HepG2 (cell line): ENCODE results near the gene PHKG1. TPM values are rescaled to one million over a fixed set of nuclear protein-coding genes. Genes with fewer than 3 reads are reported as not detected.

Experiments used
- AHR ChIP-seq: IDR thresholded peaks from 2 replicates; pipeline ENCODE4 v1.6.1; 2018; ENCODE audit warnings: missing genetic modification reagents, missing compliant biosample characterization
- ARID5B ChIP-seq: IDR thresholded peaks from 2 replicates; pipeline ENCODE4 v1.4.0; 2020; ENCODE audit warnings: mild to moderate bottlenecking, missing genetic modification reagents
- ATAD3A ChIP-seq: sonication (generic); formaldehyde crosslinking; IDR thresholded peaks from 2 replicates; pipeline ENCODE4 v1.4.0; 2020; ENCODE audit warnings: missing genetic modification reagents
- ATF7-NPFF ChIP-seq: sonication (generic); formaldehyde crosslinking; IDR thresholded peaks from 2 replicates; pipeline ENCODE4 v1.8.1; 2023; ENCODE audit warnings: mild to moderate bottlenecking, low read depth, missing genetic modification reagents, moderate library complexity
- DBP ChIP-seq: sonication (generic); formaldehyde crosslinking; IDR thresholded peaks from 2 replicates; pipeline ENCODE4 v1.4.0; 2020; ENCODE audit warnings: missing genetic modification reagents; ENCODE audit errors: not compliant biosample characterization
- ETV6 ChIP-seq: sonication (generic); formaldehyde crosslinking; conservative IDR thresholded peaks from 2 replicates; pipeline ENCODE4 v1.4.0; 2020; ENCODE audit warnings: missing genetic modification reagents
- FOXC1 ChIP-seq: sonication (generic); formaldehyde crosslinking; IDR thresholded peaks from 2 replicates; pipeline ENCODE4 v1.8.0; 2022; ENCODE audit warnings: mild to moderate bottlenecking, missing genetic modification reagents, borderline replicate concordance
- HMG20A ChIP-seq: IDR thresholded peaks from 2 replicates; pipeline ENCODE4 v1.6.1; 2016; ENCODE audit warnings: borderline replicate concordance
- HNF4G ChIP-seq, 2 experiments: sonication (generic) in 1 of 2; formaldehyde crosslinking in 1 of 2; IDR thresholded peaks; 2 replicates each; pipeline versions ENCODE4 v1.4.0 to v1.6.1; 2011 to 2020; ENCODE audit warnings: borderline replicate concordance in 2 of 2, low read depth in 2 of 2, mild to moderate bottlenecking in 2 of 2, low read length in 1 of 2, missing genetic modification reagents in 1 of 2, moderate library complexity in 1 of 2
- KMT2B ChIP-seq: IDR thresholded peaks from 2 replicates; pipeline ENCODE4 v1.6.1; 2016; ENCODE audit warnings: missing genetic modification reagents, missing compliant biosample characterization
- NCOA2 ChIP-seq: sonication (generic); formaldehyde crosslinking; IDR thresholded peaks from 2 replicates; pipeline ENCODE4 v1.8.0; 2022; ENCODE audit warnings: inconsistent platforms
- NFE2L1 ChIP-seq: sonication (generic); formaldehyde crosslinking; IDR thresholded peaks from 2 replicates; pipeline ENCODE4 v1.4.0; 2020; ENCODE audit warnings: missing genetic modification reagents, mild to moderate bottlenecking, borderline replicate concordance
- ONECUT2 ChIP-seq: sonication (generic); formaldehyde crosslinking; IDR thresholded peaks from 2 replicates; pipeline ENCODE4 v1.4.0; 2020; ENCODE audit warnings: missing genetic modification reagents
- PAX8 ChIP-seq: sonication (generic); formaldehyde crosslinking; IDR thresholded peaks from 2 replicates; pipeline ENCODE4 v1.8.0; 2022; ENCODE audit warnings: mild to moderate bottlenecking, missing genetic modification reagents, borderline replicate concordance
- SPEN ChIP-seq: sonication (generic); formaldehyde crosslinking; IDR thresholded peaks from 2 replicates; pipeline ENCODE4 v1.5.1; 2020; ENCODE audit warnings: low read depth, mild to moderate bottlenecking, missing genetic modification reagents
- STAG1 ChIP-seq: sonication (generic); formaldehyde crosslinking; IDR thresholded peaks from 2 replicates; pipeline ENCODE4 v1.4.0; 2020; ENCODE audit warnings: missing genetic modification reagents
- TAF15 ChIP-seq: fragments of 200-400 bp; formaldehyde crosslinking; IDR thresholded peaks from one replicate; pipeline ENCODE4 v1.6.1; 2018; ENCODE audit warnings: mild to moderate bottlenecking, low read depth, low read length; ENCODE audit not compliant: poor library complexity, severe bottlenecking
- ZBTB14 ChIP-seq: sonication (generic); formaldehyde crosslinking; IDR thresholded peaks from 2 replicates; pipeline ENCODE4 v1.4.0; 2020; ENCODE audit warnings: missing genetic modification reagents
- ZNF256 ChIP-seq: sonication (generic); formaldehyde crosslinking; conservative IDR thresholded peaks from 2 replicates; pipeline ENCODE4 v1.4.0; 2020; ENCODE audit warnings: missing genetic modification reagents
- ZNF264 ChIP-seq: sonication (generic); formaldehyde crosslinking; IDR thresholded peaks from 2 replicates; pipeline ENCODE4 v1.4.0; 2020; ENCODE audit warnings: missing genetic modification reagents
- ZNF274 ChIP-seq: sonication (generic); formaldehyde crosslinking; IDR thresholded peaks from 2 replicates; pipeline ENCODE4 v1.5.1; 2020; ENCODE audit warnings: mild to moderate bottlenecking, missing genetic modification reagents
- ZNF562 ChIP-seq: sonication (generic); formaldehyde crosslinking; IDR thresholded peaks from 2 replicates; pipeline ENCODE4 v1.8.0; 2022; ENCODE audit warnings: missing genetic modification reagents, borderline replicate concordance
- ZNF598 ChIP-seq: sonication (generic); formaldehyde crosslinking; IDR thresholded peaks from 2 replicates; pipeline ENCODE4 v1.5.1; 2020; ENCODE audit warnings: mild to moderate bottlenecking, missing genetic modification reagents, borderline replicate concordance
- polyA plus RNA-seq, 8 experiments: library from polyadenylated mRNA; depleted of rRNA in 3 of 8; stranded (reverse) in 7 of 8; unstranded in 1 of 8; fragments of >200 nt; fragmentation: Illumina TruSeq in 4 of 8; extraction: Trizol in 4 of 8; gene quantifications; 2 replicates each; pipeline versions ENCODE4 v1.2.1 to v1.2.3, GENCODE V29; 2011 to 2016; ENCODE audit warnings: low read depth in 4 of 8, missing spikeins in 1 of 8, mixed read lengths in 1 of 8; ENCODE audit not compliant: insufficient read depth in 1 of 8
- total RNA-seq, 5 experiments: library from RNA; depleted of rRNA; stranded (reverse); fragments of >200 nt; fragmentation: Illumina TruSeq; extraction: Trizol; gene quantifications; 2 replicates each; pipeline ENCODE4 v1.2.3, GENCODE V29; 2016; ENCODE audit warnings: low read depth in 1 of 5

Gene PHKG1
- total and polyA plus RNA-seq, 2 of the 13 experiments (the other 11 are each of a cell fraction or from before 2014, with no cell fraction given), result 0.44 to 0.71 TPM

- TF ChIP-seq ARID5B (no peak; the same call in none of the 2 replicates), PAX8 (CRISPR knock-in tag) (no peak), ZNF264 (CRISPR knock-in tag) (peak; percentile 39; the same call in 1 of the 2 replicates), ZNF562 (CRISPR knock-in tag) (no peak), AHR (CRISPR knock-in tag) (no peak; the same call in 1 of the 2 replicates), ATAD3A (CRISPR knock-in tag) (no peak), ONECUT2 (no peak), ZNF256 (CRISPR knock-in tag) (no peak; the same call in 1 of the 2 replicates), ZNF598 (CRISPR knock-in tag) (peak; percentile 52; the same call in 1 of the 2 replicates), STAG1 (CRISPR knock-in tag) (peak; percentile 57), HMG20A (CRISPR knock-in tag) (no peak), ATF7-NPFF (CRISPR knock-in tag) (peak; percentile 91), ETV6 (CRISPR knock-in tag) (no peak), NFE2L1 (CRISPR knock-in tag) (no peak), ZNF274 (CRISPR knock-in tag) (peak; percentile 93; the same call in 1 of the 2 replicates), ZBTB14 (peak; percentile 25; the same call in 1 of the 2 replicates), KMT2B (CRISPR knock-in tag) (peak; percentile 76; the same call in 1 of the 2 replicates), HNF4G (IDR thresholded peaks at IDR 0.05; ENCODE audit: borderline replicate concordance, low read depth, low read length) (no peak), HNF4G (CRISPR knock-in tag; IDR thresholded peaks at IDR 0.05; ENCODE audit: borderline replicate concordance, low read depth) (peak; percentile 22; the same call in 1 of the 2 replicates), NCOA2 (no peak), SPEN (CRISPR knock-in tag) (peak; percentile 72; the same call in 1 of the 2 replicates), TAF15 (peak; percentile 92), DBP (CRISPR knock-in tag) (no peak), FOXC1 (CRISPR knock-in tag) (peak; percentile 85; the same call in 1 of the 2 replicates)
Observed at GRCh38 chr7:56063882-56064625, 28.7 kb downstream of the PHKG1 start, which contains the start of gene SUMF2 (continued).
